ENCODE data around the gene LCA5.

Gene LCA5

GRCh38 chr6:79574174-79574573 lies 36.9 kb upstream of the LCA5 start:
- TF ChIP-seq POLR2AphosphoS5 (IDR thresholded peaks at IDR 0.05; ENCODE audit: low read depth, low read length) (no peak), SIN3A (IDR thresholded peaks at IDR 0.05; ENCODE audit: borderline replicate concordance, insufficient read depth, low read length) (no peak), REST (IDR thresholded peaks at IDR 0.05; ENCODE audit: insufficient read depth in 1 of 2, low read depth in 2 of 2, low read length in 2 of 2) (no peak), TAF1 (IDR thresholded peaks at IDR 0.05; ENCODE audit: borderline replicate concordance, insufficient read depth, low read length) (no peak), FOXP2 (optimal IDR thresholded peaks at IDR 0.05; ENCODE audit: borderline replicate concordance, extremely low read depth, extremely low read length, insufficient read depth) (no peak)

DNA sequence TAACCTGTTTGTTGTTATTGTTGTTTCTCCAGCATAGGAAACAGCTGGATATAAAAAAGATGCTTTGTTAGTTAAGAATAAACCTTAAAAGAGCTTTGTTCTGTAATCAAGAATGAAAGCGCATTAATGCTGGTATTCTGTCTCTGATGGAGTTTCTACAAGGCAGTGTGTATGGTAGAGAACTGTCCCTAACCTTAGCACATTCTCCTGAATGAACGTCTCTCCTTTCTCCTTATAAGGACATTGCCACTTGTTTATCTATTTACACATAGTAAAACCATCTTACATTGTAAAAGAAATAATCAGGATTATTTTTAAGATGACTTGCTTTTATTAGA lies 33.8 kb upstream of the LCA5 start:
- TF ChIP-seq POLR2AphosphoS5 (IDR thresholded peaks at IDR 0.05; ENCODE audit: low read depth, low read length) (no peak), SIN3A (IDR thresholded peaks at IDR 0.05; ENCODE audit: borderline replicate concordance, insufficient read depth, low read length) (no peak), FOXP2 (optimal IDR thresholded peaks at IDR 0.05; ENCODE audit: borderline replicate concordance, extremely low read depth, extremely low read length, insufficient read depth) (no peak), REST (IDR thresholded peaks at IDR 0.05; ENCODE audit: insufficient read depth in 1 of 2, low read depth in 2 of 2, low read length in 2 of 2) (no peak), TAF1 (IDR thresholded peaks at IDR 0.05; ENCODE audit: borderline replicate concordance, insufficient read depth, low read length) (no peak)

- no peak for TF ChIP-seq SIN3A (IDR thresholded peaks at IDR 0.05; ENCODE audit: borderline replicate concordance, insufficient read depth, low read length)
- TF ChIP-seq REST (IDR thresholded peaks at IDR 0.05; ENCODE audit: insufficient read depth in 1 of 2, low read depth in 2 of 2, low read length in 2 of 2), result no peak
- TF ChIP-seq POLR2AphosphoS5 (IDR thresholded peaks at IDR 0.05; ENCODE audit: low read depth, low read length), result no peak
- TF ChIP-seq FOXP2 (optimal IDR thresholded peaks at IDR 0.05; ENCODE audit: borderline replicate concordance, extremely low read depth, extremely low read length, insufficient read depth), result no peak
- TF ChIP-seq TAF1 (IDR thresholded peaks at IDR 0.05; ENCODE audit: borderline replicate concordance, insufficient read depth, low read length), result no peak
These were observed 33.1 kb upstream of the LCA5 start for GRCh38 chr6:79570129-79571029.

- TF ChIP-seq POLR2AphosphoS5 (IDR thresholded peaks at IDR 0.05; ENCODE audit: low read depth, low read length) (no peak), FOXP2 (optimal IDR thresholded peaks at IDR 0.05; ENCODE audit: borderline replicate concordance, extremely low read depth, extremely low read length, insufficient read depth) (no peak)
These were observed 31.8 kb upstream of the LCA5 start for GRCh38 chr6:79568996-79569395.

GRCh38 chr6:79564636-79565035 lies 27.4 kb upstream of the LCA5 start:
- no peak for TF ChIP-seq POLR2AphosphoS5 (IDR thresholded peaks at IDR 0.05; ENCODE audit: low read depth, low read length)
- TF ChIP-seq SIN3A (IDR thresholded peaks at IDR 0.05; ENCODE audit: borderline replicate concordance, insufficient read depth, low read length), result no peak
- no peak for TF ChIP-seq FOXP2 (optimal IDR thresholded peaks at IDR 0.05; ENCODE audit: borderline replicate concordance, extremely low read depth, extremely low read length, insufficient read depth)
- TF ChIP-seq TAF1 (IDR thresholded peaks at IDR 0.05; ENCODE audit: borderline replicate concordance, insufficient read depth, low read length), result no peak
- no peak for TF ChIP-seq REST (IDR thresholded peaks at IDR 0.05; ENCODE audit: insufficient read depth in 1 of 2, low read depth in 2 of 2, low read length in 2 of 2)
